Breast epithelium (tissue), 3 donors: Measurements from ENCODE around the gene CDON.

ENCODE experiments used
- POLR2A ChIP-seq: fragments of 450-650 bp; IDR thresholded peaks from one replicate; pipeline ENCODE4 v1.6.1; 2016; ENCODE audit warnings: antibody characterized with exemption, mild to moderate bottlenecking, moderate library complexity
- POLR2AphosphoS5 ChIP-seq, 3 donors: sonication (generic); formaldehyde crosslinking; IDR thresholded peaks; one replicate each; pipeline ENCODE4 v1.6.1; 2017; ENCODE audit warnings: antibody characterized with exemption in 3 of 3
- TF ChIP-seq, protein P1 (sequence below), 3 donors: fragments of 450-650 bp; IDR thresholded peaks; one replicate each; pipeline ENCODE4 v1.5.1; 2016 to 2017; ENCODE audit warnings: antibody characterized with exemption in 3 of 3, mild to moderate bottlenecking in 3 of 3, moderate library complexity in 3 of 3

- TF ChIP-seq, protein P1, sequence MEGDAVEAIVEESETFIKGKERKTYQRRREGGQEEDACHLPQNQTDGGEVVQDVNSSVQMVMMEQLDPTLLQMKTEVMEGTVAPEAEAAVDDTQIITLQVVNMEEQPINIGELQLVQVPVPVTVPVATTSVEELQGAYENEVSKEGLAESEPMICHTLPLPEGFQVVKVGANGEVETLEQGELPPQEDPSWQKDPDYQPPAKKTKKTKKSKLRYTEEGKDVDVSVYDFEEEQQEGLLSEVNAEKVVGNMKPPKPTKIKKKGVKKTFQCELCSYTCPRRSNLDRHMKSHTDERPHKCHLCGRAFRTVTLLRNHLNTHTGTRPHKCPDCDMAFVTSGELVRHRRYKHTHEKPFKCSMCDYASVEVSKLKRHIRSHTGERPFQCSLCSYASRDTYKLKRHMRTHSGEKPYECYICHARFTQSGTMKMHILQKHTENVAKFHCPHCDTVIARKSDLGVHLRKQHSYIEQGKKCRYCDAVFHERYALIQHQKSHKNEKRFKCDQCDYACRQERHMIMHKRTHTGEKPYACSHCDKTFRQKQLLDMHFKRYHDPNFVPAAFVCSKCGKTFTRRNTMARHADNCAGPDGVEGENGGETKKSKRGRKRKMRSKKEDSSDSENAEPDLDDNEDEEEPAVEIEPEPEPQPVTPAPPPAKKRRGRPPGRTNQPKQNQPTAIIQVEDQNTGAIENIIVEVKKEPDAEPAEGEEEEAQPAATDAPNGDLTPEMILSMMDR (IDR thresholded peaks at IDR 0.05): no peak
- no peak for TF ChIP-seq POLR2AphosphoS5 (IDR thresholded peaks at IDR 0.05)
- TF ChIP-seq POLR2A: no peak
Observed at GRCh38 chr11:125922156-125922555, 140.5 kb downstream of the CDON start.
